Progenitor cell of endocrine pancreas (in vitro differentiated cells): ENCODE measurements around the gene AGXT. TPM values are rescaled to one million over a fixed set of nuclear protein-coding genes. Genes with fewer than 3 reads are reported as not detected.

Experiments used
- DNase-seq: peaks from one replicate; pipeline ENCODE4 v3.0.0; 2021; ENCODE audit warnings: low spot score; ENCODE audit not compliant: unreplicated experiment
- H3K27ac Mint-ChIP-seq: 2 replicates; pipeline ENCODE4 v1.8.0; 2021; ENCODE audit warnings: mild to moderate bottlenecking, moderate library complexity, mixed read lengths
- H3K27me3 Mint-ChIP-seq: 2 replicates; pipeline ENCODE4 v1.8.0; 2021; ENCODE audit warnings: mixed read lengths
- H3K36me3 Mint-ChIP-seq: 2 replicates; pipeline ENCODE4 v1.8.0; 2022; ENCODE audit warnings: mixed read lengths; ENCODE audit not compliant: insufficient read depth
- H3K4me1 Mint-ChIP-seq: 2 replicates; pipeline ENCODE4 v1.8.0; 2021; ENCODE audit warnings: low read depth, mixed read lengths
- H3K4me3 Mint-ChIP-seq: 2 replicates; pipeline ENCODE4 v1.8.0; 2021; ENCODE audit warnings: low read depth, mild to moderate bottlenecking, moderate library complexity, mixed read lengths
- H3K9me3 Mint-ChIP-seq: 2 replicates; pipeline ENCODE4 v1.8.0; 2021; ENCODE audit warnings: low read depth, mixed read lengths
- CTCF ChIP-seq: fragments of 200-600 bp; sonication (generic); IDR thresholded peaks from one replicate; pipeline ENCODE4 v1.5.0; 2021; ENCODE audit warnings: antibody characterized with exemption, mild to moderate bottlenecking; ENCODE audit not compliant: unreplicated experiment
- total RNA-seq: library from RNA; stranded (reverse); gene quantifications from 2 replicates; pipeline ENCODE4 v1.2.1, GENCODE V29; 2021

Gene AGXT
- total RNA-seq, 1 donor from 2014 or later: 1.2 TPM

GRCh38 chr2:240914645-240915525, 46.3 kb downstream of the AGXT start:
- no peak for TF ChIP-seq CTCF
- Mint-ChIP-seq H3K36me3 (no peaks in the 10 kb centered on the region), H3K4me3 (no peak overlapping the region), H3K27ac (no peak overlapping the region), H3K4me1 (no peaks in the 10 kb centered on the region), H3K27me3 (peaks cover 21% of the 10 kb centered on the region), H3K9me3 (no peaks in the 10 kb centered on the region)
- no peak for DNase-seq

GRCh38 chr2:240915526-240916341, 47.1 kb downstream of the AGXT start:
- Mint-ChIP-seq H3K9me3 (no peaks in the 10 kb centered on the region), H3K4me1 (no peaks in the 10 kb centered on the region), H3K27me3 (peaks cover 16% of the 10 kb centered on the region), H3K36me3 (no peaks in the 10 kb centered on the region), H3K27ac (no peak overlapping the region), H3K4me3 (no peak overlapping the region)
- DNase-seq: no peak
- TF ChIP-seq CTCF: no peak

GRCh38 chr2:240916571-240917008, 48.0 kb downstream of the AGXT start:
- Mint-ChIP-seq H3K9me3 (no peaks in the 10 kb centered on the region), H3K27me3 (peaks cover 15% of the 10 kb centered on the region), H3K4me1 (no peaks in the 10 kb centered on the region), H3K36me3 (no peaks in the 10 kb centered on the region), H3K27ac (no peak overlapping the region), H3K4me3 (no peak overlapping the region)
- DNase-seq: no peak
- TF ChIP-seq CTCF: no peak

GRCh38 chr2:240917009-240917683, 48.5 kb downstream of the AGXT start:
- peaks cover 12% of the 10 kb centered on the region for H3K27me3 Mint-ChIP-seq
- no peak overlapping the region for H3K4me3 Mint-ChIP-seq
- H3K9me3 Mint-ChIP-seq: no peaks in the 10 kb centered on the region
- TF ChIP-seq CTCF: no peak
- H3K27ac Mint-ChIP-seq: no peak overlapping the region
- H3K36me3 Mint-ChIP-seq: no peaks in the 10 kb centered on the region
- H3K4me1 Mint-ChIP-seq: no peaks in the 10 kb centered on the region
- no peak for DNase-seq
